Neural cell (in vitro differentiated cells): ENCODE results near the gene SURF4. TPM values are rescaled to one million over a fixed set of nuclear protein-coding genes. Genes with fewer than 3 reads are reported as not detected.

Source experiments
- H2AFZ ChIP-seq: fragments of 200-600, 300-800 bp; sonication (generic), shearing (Covaris generic); 2 replicates; pipeline ENCODE4 v1.6.0; 2014; ENCODE audit warnings: low read depth, mild to moderate bottlenecking, antibody characterized with exemption, low read length, moderate library complexity
- H3F3A ChIP-seq: fragments of 200-600 bp; shearing (Covaris generic); 2 replicates; pipeline ENCODE4 v1.6.1; 2016; ENCODE audit warnings: mild to moderate bottlenecking, moderate library complexity, mixed read lengths, antibody characterized with exemption, low read length; ENCODE audit not compliant: insufficient read depth, poor library complexity, severe bottlenecking
- H3K27ac ChIP-seq: fragments of 200-600, 300-800 bp; sonication (generic), shearing (Covaris generic); 2 replicates; pipeline ENCODE4 v1.5.1; 2014; ENCODE audit warnings: mild to moderate bottlenecking, low read length, moderate library complexity
- H3K27me3 ChIP-seq: fragments of 300-800, 200-600 bp; sonication (generic), shearing (Covaris generic); 2 replicates; pipeline ENCODE4 v1.6.0; 2014; ENCODE audit warnings: mild to moderate bottlenecking, low read depth, low read length, moderate library complexity; ENCODE audit not compliant: insufficient read depth
- H3K36me3 ChIP-seq: fragments of 300-800, 200-600 bp; sonication (generic), shearing (Covaris generic); 2 replicates; pipeline ENCODE4 v1.5.1; 2014; ENCODE audit warnings: mild to moderate bottlenecking, antibody characterized with exemption, low read length, moderate library complexity; ENCODE audit not compliant: insufficient read depth
- H3K4me2 ChIP-seq: fragments of 300-800, 200-600 bp; sonication (generic), shearing (Covaris generic); 2 replicates; pipeline ENCODE4 v1.6.0; 2014; ENCODE audit warnings: mild to moderate bottlenecking, low read length
- H3K4me3 ChIP-seq: fragments of 300-800, 200-600 bp; sonication (generic), shearing (Covaris generic); 2 replicates; pipeline ENCODE4 v1.5.1; 2014; ENCODE audit warnings: mild to moderate bottlenecking, low read length, moderate library complexity
- H3K79me2 ChIP-seq: fragments of 200-600 bp; shearing (Covaris generic); replicated peaks from 2 replicates; pipeline ENCODE4 v1.6.0; 2014; ENCODE audit warnings: mild to moderate bottlenecking, low read length, moderate library complexity; ENCODE audit not compliant: insufficient read depth
- H3K9ac ChIP-seq: fragments of 300-800, 200-600 bp; sonication (generic), shearing (Covaris generic); 2 replicates; pipeline ENCODE4 v1.6.1; 2016; ENCODE audit warnings: mild to moderate bottlenecking, low read length, mixed read lengths
- H3K9me2 ChIP-seq: fragments of 200-600 bp; shearing (Covaris generic); 2 replicates; pipeline ENCODE4 v1.6.1; 2016; ENCODE audit warnings: mild to moderate bottlenecking, low read length, mixed read lengths; ENCODE audit not compliant: insufficient read depth
- H3K9me3 ChIP-seq: fragments of 200-600, 300-800 bp; sonication (generic), shearing (Covaris generic); 2 replicates; pipeline ENCODE4 v1.6.1; 2016; ENCODE audit warnings: mild to moderate bottlenecking, mixed run types, low read length, moderate library complexity, mixed read lengths
- H4K20me1 ChIP-seq: fragments of 200-600 bp; shearing (Covaris generic); 2 replicates; pipeline ENCODE4 v1.6.1; 2016; ENCODE audit warnings: mild to moderate bottlenecking, mixed run types; ENCODE audit not compliant: insufficient read depth
- CTCF ChIP-seq: fragments of 450-650 bp; IDR thresholded peaks from 2 replicates; pipeline ENCODE4 v1.5.1; 2014; ENCODE audit warnings: antibody characterized with exemption, mild to moderate bottlenecking, moderate library complexity; ENCODE audit not compliant: poor library complexity, severe bottlenecking
- EP300 ChIP-seq: fragments of 450-650 bp; conservative IDR thresholded peaks from 2 replicates; pipeline ENCODE4 v1.6.1; 2014; ENCODE audit warnings: antibody characterized with exemption, mild to moderate bottlenecking, moderate library complexity; ENCODE audit not compliant: poor library complexity, severe bottlenecking
- EZH2 ChIP-seq: fragments of 200-600, 300-800 bp; shearing (Covaris generic), sonication (generic); IDR thresholded peaks from 2 replicates; pipeline ENCODE4 v1.6.1; 2014; ENCODE audit warnings: antibody characterized with exemption, low read length, borderline replicate concordance, mild to moderate bottlenecking; ENCODE audit not compliant: insufficient read depth, poor library complexity, severe bottlenecking
- MXI1 ChIP-seq: fragments of 450-650 bp; conservative IDR thresholded peaks from 2 replicates; pipeline ENCODE4 v1.6.1; 2014; ENCODE audit warnings: antibody characterized with exemption, mild to moderate bottlenecking; ENCODE audit not compliant: poor library complexity, severe bottlenecking
- POLR2AphosphoS5 ChIP-seq: IDR thresholded peaks from 2 replicates; pipeline ENCODE4 v1.6.1; 2012
- RAD21 ChIP-seq: fragments of 450-650 bp; conservative IDR thresholded peaks from 2 replicates; pipeline ENCODE4 v1.6.1; 2014; ENCODE audit warnings: antibody characterized with exemption, mild to moderate bottlenecking, moderate library complexity
- REST ChIP-seq: IDR thresholded peaks from 2 replicates; pipeline ENCODE4 v1.6.1; 2012; ENCODE audit warnings: borderline replicate concordance
- SMC3 ChIP-seq: fragments of 450-650 bp; conservative IDR thresholded peaks from 2 replicates; pipeline ENCODE4 v1.6.1; 2014; ENCODE audit warnings: antibody characterized with exemption, mild to moderate bottlenecking, moderate library complexity; ENCODE audit not compliant: poor library complexity
- TAF1 ChIP-seq: IDR thresholded peaks from 2 replicates; pipeline ENCODE4 v1.6.1; 2012; ENCODE audit warnings: low read depth
- polyA plus RNA-seq: library from polyadenylated mRNA; depleted of rRNA; stranded (reverse); fragments of >200 nt; gene quantifications from 2 replicates; pipeline ENCODE4 v1.2.3, GENCODE V29; 2014

SURF4 gene
- polyA plus RNA-seq, 1 donor from 2014 or later, result 78.3 TPM

- Histone ChIP-seq H3K4me3 (no peak overlapping the region), H3K36me3 (no peaks in the 10 kb centered on the region), H2AFZ (no peak overlapping the region), H3K27me3 (no peaks in the 10 kb centered on the region), H4K20me1 (no peaks in the 10 kb centered on the region), H3K9me2 (no peaks in the 10 kb centered on the region), H3F3A (no peaks in the 10 kb centered on the region), H3K27ac (no peak overlapping the region), H3K79me2 (peaks cover 16% of the 10 kb centered on the region), H3K9ac (no peak overlapping the region), H3K9me3 (no peaks in the 10 kb centered on the region), H3K4me2 (no peak overlapping the region)
- TF ChIP-seq RAD21 (peak; percentile 30), EP300 (no peak)
These were observed 16.3 kb downstream of the SURF4 start for GRCh38 chr9:133359399-133360175.

DNA sequence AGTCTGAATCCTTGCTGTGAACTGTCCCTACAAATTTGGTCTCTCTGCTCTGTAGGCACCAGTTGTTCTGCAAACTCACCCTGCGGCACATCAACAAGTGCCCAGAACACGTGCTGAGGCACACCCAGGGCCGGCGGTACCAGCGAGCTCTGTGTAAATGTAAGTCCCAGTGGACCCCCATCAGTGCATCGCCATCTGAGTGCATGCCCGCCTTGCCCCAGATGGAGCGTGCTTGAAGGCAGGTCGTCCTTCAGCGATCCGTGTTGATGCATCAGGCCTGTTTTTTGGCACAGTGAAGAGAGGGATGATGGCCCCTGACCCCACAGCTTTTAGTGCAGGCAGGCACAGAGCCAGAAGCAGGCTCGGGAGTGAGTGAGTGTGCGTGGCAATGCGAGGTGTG lies 18.2 kb downstream of the SURF4 start:
- peak overlapping the region; percentile 80 for H3K4me2 ChIP-seq
- H3K9me2 ChIP-seq, result no peaks in the 10 kb centered on the region
- no peak for TF ChIP-seq TAF1
- no peak for TF ChIP-seq EZH2
- no peak for TF ChIP-seq REST
- TF ChIP-seq EP300, result no peak
- TF ChIP-seq CTCF, result no peak
- TF ChIP-seq MXI1, result no peak
- no peak for TF ChIP-seq POLR2AphosphoS5
- no peak for TF ChIP-seq RAD21
- no peak for TF ChIP-seq SMC3
- no peak overlapping the region for H2AFZ ChIP-seq
- no peak overlapping the region for H3K27ac ChIP-seq
- peaks cover 16% of the 10 kb centered on the region for H3K79me2 ChIP-seq
- H3F3A ChIP-seq, result no peaks in the 10 kb centered on the region
- H3K27me3 ChIP-seq, result no peaks in the 10 kb centered on the region
- H3K36me3 ChIP-seq, result no peaks in the 10 kb centered on the region
- peak overlapping the region; percentile 80 for H3K9ac ChIP-seq
- peak overlapping the region; percentile 95 for H3K4me3 ChIP-seq
- H4K20me1 ChIP-seq, result no peaks in the 10 kb centered on the region
- no peaks in the 10 kb centered on the region for H3K9me3 ChIP-seq
